Amniotic epithelial cell (primary cell): ENCODE data around the gene ULK2.
A peak's percentile ranks its signal among the peaks of the same experiment; 100 is the strongest.
"Not testable (repeated sequence)": the region's sequence is repeated elsewhere in the genome, so short reads cannot be mapped to it uniquely, and the experiment has no call there.

Source experiments
- DNase-seq: peaks from one replicate; pipeline ENCODE4 v3.0.0-alpha.2; 2010; ENCODE audit warnings: low read depth

The ULK2 gene

GRCh38 chr17:19766421-19767270, 101.1 kb downstream of the ULK2 start:
- peak; percentile 36 for DNase-seq

GRCh38 chr17:19766016-19766415, 101.7 kb downstream of the ULK2 start:
- DNase-seq, result no peak

- DNase-seq, result not testable (repeated sequence)
Observed at GRCh38 chr17:19763991-19764390, 103.7 kb downstream of the ULK2 start.

GRCh38 chr17:19763416-19763815, 104.3 kb downstream of the ULK2 start:
- no peak for DNase-seq

- DNase-seq, result peak; percentile 52
Observed at GRCh38 chr17:19762515-19762961, 105.2 kb downstream of the ULK2 start.

- DNase-seq, result no peak
Observed at GRCh38 chr17:19760746-19761145, 107.0 kb downstream of the ULK2 start.

GRCh38 chr17:19759568-19760549, 107.9 kb downstream of the ULK2 start:
- no peak for DNase-seq

GRCh38 chr17:19757536-19758180, 110.1 kb downstream of the ULK2 start:
- no peak for DNase-seq

GRCh38 chr17:19756546-19756945, 111.2 kb downstream of the ULK2 start:
- peak; percentile 72 for DNase-seq

- no peak for DNase-seq
Observed at GRCh38 chr17:19755821-19756510, 111.8 kb downstream of the ULK2 start.

GRCh38 chr17:19755392-19755791, 112.3 kb downstream of the ULK2 start:
- DNase-seq, result no peak

GRCh38 chr17:19753661-19754463, 113.9 kb downstream of the ULK2 start:
- DNase-seq, result no peak

- peak; percentile 48 for DNase-seq
Observed at GRCh38 chr17:19753051-19753509, 114.7 kb downstream of the ULK2 start.

GRCh38 chr17:19752216-19753050, 115.3 kb downstream of the ULK2 start:
- DNase-seq, result no peak

- DNase-seq, result no peak
Observed at GRCh38 chr17:19750835-19751234, 116.9 kb downstream of the ULK2 start.

- DNase-seq, result no peak
Observed at GRCh38 chr17:19750020-19750572, 117.6 kb downstream of the ULK2 start.

GRCh38 chr17:19748807-19749193, 118.9 kb downstream of the ULK2 start:
- DNase-seq, result no peak

- no peak for DNase-seq
Observed at GRCh38 chr17:19747829-19748806, 119.6 kb downstream of the ULK2 start, which contains the start of gene ALDH3A1. TSS of gene ALDH3A1 (minus strand) at chr17:19748298. CDS start at chr17:19745129, 3,169 bp downstream.
